GM18867 (cell line): Measurements from ENCODE around the gene EIF3CL.
"Not testable (repeated sequence)": the region's sequence is repeated elsewhere in the genome, so short reads cannot be mapped to it uniquely, and the experiment has no call there.

Source experiments
- ATAC-seq: cut with Tn5 transposase; IDR thresholded peaks from one replicate; pipeline ENCODE4 v1.9.1; 2021; ENCODE audit warnings: mild to moderate bottlenecking, moderate library complexity; ENCODE audit not compliant: unreplicated experiment

Gene EIF3CL

GRCh38 chr16:28403220-28404072 lies at the start of gene EIF3CL:
EIF3CL (minus strand) TSS chr16:28403841; CDS start chr16:28403618, 223 bp downstream.
- peak; percentile 97 for ATAC-seq

GRCh38 chr16:28447081-28447480 lies 43.4 kb upstream of the EIF3CL start:
- ATAC-seq: not testable (repeated sequence)

- not testable (repeated sequence) for ATAC-seq
Observed at GRCh38 chr16:28446388-28446787, 42.7 kb upstream of the EIF3CL start.

- ATAC-seq: not testable (repeated sequence)
Observed at GRCh38 chr16:28443943-28444342, 40.3 kb upstream of the EIF3CL start.

- ATAC-seq: not testable (repeated sequence)
Observed at GRCh38 chr16:28438899-28439298, 35.3 kb upstream of the EIF3CL start.

GRCh38 chr16:28435340-28435739 lies 31.7 kb upstream of the EIF3CL start:
- not testable (repeated sequence) for ATAC-seq

- peak; percentile 86 for ATAC-seq
Observed at GRCh38 chr16:28426060-28426680, 22.5 kb upstream of the EIF3CL start.

- not testable (repeated sequence) for ATAC-seq
Observed at GRCh38 chr16:28421071-28421750, 17.6 kb upstream of the EIF3CL start.

GRCh38 chr16:28417033-28417432 lies 13.4 kb upstream of the EIF3CL start:
- ATAC-seq: not testable (repeated sequence)

- not testable (repeated sequence) for ATAC-seq
Observed at GRCh38 chr16:28414530-28414929, 10.9 kb upstream of the EIF3CL start.

- ATAC-seq: not testable (repeated sequence)
Observed at GRCh38 chr16:28413585-28413984, 9.9 kb upstream of the EIF3CL start.

- ATAC-seq: not testable (repeated sequence)
Observed at GRCh38 chr16:28392054-28392453, 11.6 kb downstream of the EIF3CL start.

- not testable (repeated sequence) for ATAC-seq
Observed at GRCh38 chr16:28382177-28382867, 21.3 kb downstream of the EIF3CL start.

- ATAC-seq: not testable (repeated sequence)
Observed at GRCh38 chr16:28377822-28378221, 25.8 kb downstream of the EIF3CL start.

- ATAC-seq: not testable (repeated sequence)
Observed at GRCh38 chr16:28377108-28377625, 26.5 kb downstream of the EIF3CL start.

GRCh38 chr16:28375115-28375514 lies 28.5 kb downstream of the EIF3CL start:
- ATAC-seq: not testable (repeated sequence)

GRCh38 chr16:28374281-28374680 lies 29.4 kb downstream of the EIF3CL start:
- ATAC-seq: not testable (repeated sequence)

- not testable (repeated sequence) for ATAC-seq
Observed at GRCh38 chr16:28367926-28368325, 35.7 kb downstream of the EIF3CL start.

- ATAC-seq: peak; percentile 97
Observed at GRCh38 chr16:28364268-28365173, 39.1 kb downstream of the EIF3CL start.
